Activated naive CD8-positive, alpha-beta T cell treated with anti-CD3 and anti-CD28 coated beads, Interleukin-2, amount 50 U/mL, for 16 hours (primary cell): ENCODE measurements around the gene NOTCH2NLA.
"Not testable (repeated sequence)": the region's sequence is repeated elsewhere in the genome, so short reads cannot be mapped to it uniquely, and the experiment has no call there.

ENCODE experiments used
- DNase-seq: peaks from one replicate; pipeline ENCODE4 v3.0.0-alpha.2; 2020; ENCODE audit warnings: low read depth, low spot score

Gene NOTCH2NLA

GRCh38 chr1:146228710-146229477 is at the start of gene NOTCH2NLA:
Gene NOTCH2NLA (minus strand): TSS chr1:146229021. CDS start chr1:146189337, 39,684 bp downstream.
- not testable (repeated sequence) for DNase-seq

DNA sequence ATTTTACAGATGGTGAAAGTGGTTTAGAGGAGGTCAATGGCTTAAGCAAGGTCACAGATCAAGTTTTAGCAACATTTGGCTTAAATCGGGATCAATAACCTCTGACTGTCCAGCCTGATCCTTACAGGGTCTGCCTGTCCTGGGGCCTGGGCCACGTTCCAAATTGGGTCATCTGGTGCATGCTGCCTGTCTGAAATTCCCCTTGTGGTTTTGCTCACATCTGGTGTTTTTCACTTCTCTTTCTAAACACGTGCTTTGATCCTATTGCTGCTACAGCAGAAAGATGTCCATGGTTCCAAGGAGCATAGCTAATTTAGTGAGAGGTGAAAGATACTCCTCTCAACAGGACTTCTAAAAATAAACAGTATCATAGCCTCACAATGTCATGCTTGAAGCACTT is 49.5 kb upstream of the NOTCH2NLA start:
- DNase-seq = not testable (repeated sequence)

DNA sequence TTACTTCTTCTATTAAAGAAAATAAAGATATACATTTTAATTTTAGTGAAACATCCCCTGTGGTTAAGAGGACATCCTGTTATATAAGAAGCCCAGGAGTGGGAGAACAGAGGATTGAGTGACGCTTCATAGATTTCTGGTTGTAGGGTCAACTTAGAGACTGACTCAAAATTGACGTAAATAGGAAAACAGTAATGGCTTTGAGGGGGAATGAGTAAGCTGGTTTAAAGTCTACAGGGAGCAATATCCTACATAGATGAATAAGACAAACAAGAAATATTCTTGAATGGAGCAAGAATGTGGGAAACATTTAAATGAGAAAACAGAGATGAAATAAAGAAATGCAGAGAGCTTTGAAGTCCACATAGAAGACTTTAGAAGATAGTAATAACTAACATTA is 48.3 kb upstream of the NOTCH2NLA start:
- DNase-seq = not testable (repeated sequence)

DNA sequence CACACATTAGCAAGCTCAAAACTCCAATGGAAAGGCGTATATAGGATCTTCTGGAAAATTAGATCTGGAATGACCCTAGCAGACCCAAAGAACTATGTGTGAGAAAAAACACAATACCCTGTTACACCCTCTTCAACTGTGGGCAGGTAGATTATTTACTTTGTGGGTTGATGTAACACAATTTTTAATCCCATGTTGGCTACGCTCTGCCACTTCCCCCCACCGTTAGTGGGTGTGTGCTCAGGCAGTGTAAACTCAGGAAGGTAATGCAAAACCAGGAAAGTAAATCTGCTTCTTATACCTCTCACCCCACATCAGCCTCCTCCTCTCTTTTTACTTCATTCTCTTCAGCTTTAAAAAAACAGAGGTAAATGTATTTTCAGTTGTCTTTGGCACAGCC is 45.3 kb upstream of the NOTCH2NLA start:
- DNase-seq = not testable (repeated sequence)

GRCh38 chr1:146273194-146273593 is 44.4 kb upstream of the NOTCH2NLA start:
- not testable (repeated sequence) for DNase-seq

- not testable (repeated sequence) for DNase-seq
Measured at GRCh38 chr1:146272734-146273133, 43.9 kb upstream of the NOTCH2NLA start.

DNA sequence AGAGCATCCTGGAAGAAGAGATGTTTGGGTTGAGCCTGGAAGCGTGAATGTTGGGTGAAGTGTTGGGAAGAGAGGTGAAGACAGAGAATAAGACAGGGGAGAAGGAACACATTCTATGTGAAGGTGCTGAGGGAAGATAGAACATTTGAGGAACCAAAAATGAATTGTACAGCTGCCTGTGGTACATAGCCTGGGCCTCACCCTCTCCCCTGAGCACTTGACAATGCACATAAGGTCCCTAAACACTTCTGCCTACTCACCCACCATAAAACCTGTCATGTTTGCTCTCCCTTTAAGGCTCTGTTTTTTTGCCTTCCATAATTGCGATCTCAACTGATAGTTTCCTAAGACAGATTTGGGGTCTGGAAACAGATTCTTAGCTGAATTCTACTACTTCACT is 43.2 kb upstream of the NOTCH2NLA start:
- not testable (repeated sequence) for DNase-seq

DNA sequence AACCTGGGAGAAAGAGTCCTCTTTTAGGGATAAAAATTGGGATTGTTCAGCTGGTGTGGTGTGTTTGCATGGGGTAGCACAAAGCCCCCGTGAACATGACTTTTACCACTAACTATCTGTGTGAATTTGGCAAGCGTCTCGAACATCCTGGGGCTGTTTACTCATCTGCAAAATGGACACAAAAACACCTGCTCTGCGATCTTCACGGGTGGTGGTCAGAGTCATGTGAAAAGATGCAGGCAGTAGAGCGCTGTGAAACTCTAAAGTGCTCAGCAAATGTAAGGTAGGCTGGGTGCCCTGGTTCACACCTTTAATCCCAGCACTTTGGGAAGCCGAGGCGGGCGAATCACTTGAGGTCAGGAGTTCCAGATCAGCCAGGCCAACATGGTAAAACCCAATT is 41.3 kb upstream of the NOTCH2NLA start:
- not testable (repeated sequence) for DNase-seq

DNA sequence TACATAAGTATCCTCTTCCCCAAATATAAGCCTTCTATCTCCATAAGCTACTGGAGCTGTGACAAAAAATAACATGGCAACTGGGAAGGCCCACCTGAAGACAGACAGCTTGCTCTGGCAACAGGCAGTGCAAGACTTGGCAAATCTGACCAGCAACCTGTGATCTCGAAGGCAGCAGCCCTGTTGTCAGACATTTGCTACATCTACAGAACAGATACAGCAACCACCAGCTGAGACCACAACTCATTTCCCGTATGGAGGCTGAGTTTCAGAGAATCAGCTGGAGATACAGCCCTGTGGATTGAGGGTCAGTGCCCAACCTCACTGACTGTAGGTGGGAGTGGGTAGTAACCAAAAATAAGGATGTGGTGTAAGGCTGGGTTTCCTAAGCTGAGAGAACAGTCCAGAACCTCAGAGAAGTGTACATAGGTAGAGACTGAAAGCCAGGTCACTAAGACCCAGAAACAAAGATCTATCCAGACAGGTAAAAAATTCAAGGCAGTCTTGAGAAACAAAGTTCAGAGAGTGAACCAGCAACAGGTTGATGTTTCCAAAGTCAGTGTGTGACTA is 37.4 kb upstream of the NOTCH2NLA start:
- DNase-seq = not testable (repeated sequence)

DNA sequence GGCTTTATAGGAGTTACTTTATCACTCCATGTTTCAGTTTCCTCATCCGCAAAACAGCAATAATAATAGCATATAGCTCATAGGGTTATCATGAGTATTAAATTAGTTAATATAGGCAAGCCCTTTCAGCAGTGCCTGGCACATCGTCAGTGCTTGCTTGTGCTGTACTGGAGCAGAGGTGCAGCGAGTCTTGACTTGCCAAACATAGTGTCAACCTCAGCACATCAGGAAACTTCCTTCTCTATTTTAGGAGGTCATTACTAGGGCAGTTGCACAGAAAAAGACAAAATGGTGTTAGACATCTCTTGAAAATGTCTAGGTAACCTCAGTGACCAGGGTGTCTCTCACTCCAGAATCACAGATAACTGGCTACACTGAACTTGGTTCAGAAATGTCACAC is 35.9 kb upstream of the NOTCH2NLA start:
- not testable (repeated sequence) for DNase-seq

GRCh38 chr1:146260006-146260730 is 31.3 kb upstream of the NOTCH2NLA start:
- DNase-seq = not testable (repeated sequence)

- DNase-seq = not testable (repeated sequence)
Measured at GRCh38 chr1:146257992-146258552, 29.3 kb upstream of the NOTCH2NLA start.

- DNase-seq = not testable (repeated sequence)
Measured at GRCh38 chr1:146254569-146255197, 25.9 kb upstream of the NOTCH2NLA start.

- not testable (repeated sequence) for DNase-seq
Measured at GRCh38 chr1:146253249-146253855, 24.5 kb upstream of the NOTCH2NLA start.

GRCh38 chr1:146251523-146251922 is 22.7 kb upstream of the NOTCH2NLA start:
- not testable (repeated sequence) for DNase-seq

DNA sequence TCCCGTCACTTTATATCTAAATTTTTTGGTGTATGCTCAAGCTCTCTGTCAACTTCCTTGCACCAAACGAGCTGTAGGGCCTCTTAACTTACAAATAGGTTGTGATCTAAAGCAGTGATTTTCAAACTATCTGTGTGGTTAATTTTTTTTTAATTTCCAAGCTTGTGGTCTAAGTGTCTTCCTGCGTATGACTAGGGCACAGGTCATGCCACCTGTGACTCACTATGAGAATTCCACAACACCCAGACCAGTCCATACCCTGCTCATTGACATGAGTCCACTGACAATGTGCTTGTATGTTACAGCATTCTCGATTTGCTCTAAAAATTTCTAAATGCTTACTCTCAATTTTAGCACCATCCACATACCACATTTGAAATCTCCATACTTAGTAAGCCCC is 19.8 kb upstream of the NOTCH2NLA start:
- not testable (repeated sequence) for DNase-seq

- DNase-seq = not testable (repeated sequence)
Measured at GRCh38 chr1:146236626-146237025, 7.8 kb upstream of the NOTCH2NLA start.

DNA sequence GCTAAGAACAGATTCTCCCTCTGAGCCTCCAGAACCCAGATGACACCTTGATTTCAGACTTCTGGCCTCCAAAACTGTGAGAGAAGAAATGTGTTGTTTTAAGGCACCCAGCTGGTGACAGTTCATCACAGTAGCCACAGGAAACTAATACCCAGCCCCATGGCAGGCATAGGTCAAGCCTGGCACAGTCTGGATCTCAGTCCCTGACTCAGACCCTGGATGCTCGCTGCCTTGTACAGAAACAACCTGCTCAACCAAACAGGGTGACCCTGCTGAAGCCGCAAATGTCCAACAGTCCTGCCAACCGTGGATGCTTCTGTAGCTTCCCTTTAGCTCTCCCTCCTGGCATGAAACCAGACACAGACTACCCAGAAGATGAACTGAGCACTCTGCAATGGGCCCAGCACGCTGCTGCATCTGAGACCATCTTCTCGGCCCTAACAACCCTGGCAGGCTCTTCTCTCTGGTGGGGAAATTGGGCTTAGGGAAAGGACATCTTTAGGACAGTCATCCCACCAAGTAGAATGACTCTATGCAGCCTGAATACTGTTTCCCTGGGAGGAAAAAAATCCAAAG is 7.3 kb upstream of the NOTCH2NLA start:
- DNase-seq = not testable (repeated sequence)

DNA sequence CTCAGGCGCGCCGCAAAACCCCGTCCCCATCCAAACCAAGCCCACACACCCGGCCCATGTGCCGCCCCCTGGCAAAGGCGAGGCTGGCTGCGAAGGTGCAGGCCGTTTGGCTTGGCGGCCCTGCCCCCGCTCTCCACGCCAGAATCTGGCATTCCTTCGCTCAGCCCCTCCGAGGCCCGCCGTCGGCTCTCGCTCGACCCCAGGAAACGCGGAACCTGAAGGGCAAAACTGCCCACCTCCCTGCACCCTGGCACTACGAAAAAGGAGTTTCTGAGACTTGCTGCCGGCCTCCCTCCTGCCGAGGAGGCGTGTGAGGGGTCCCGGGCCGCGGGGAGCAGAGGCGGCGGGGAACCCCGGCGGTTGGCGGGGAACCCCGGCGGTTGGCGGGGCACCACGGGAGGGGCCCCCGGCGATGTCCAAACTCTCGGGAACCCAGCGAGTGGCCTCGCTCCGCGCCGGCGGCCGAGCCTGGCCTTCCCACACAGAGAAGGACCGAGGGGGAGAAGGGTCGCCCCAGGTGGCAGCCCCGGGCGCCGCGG is 608 bp downstream of the NOTCH2NLA start:
- DNase-seq = not testable (repeated sequence)

DNA sequence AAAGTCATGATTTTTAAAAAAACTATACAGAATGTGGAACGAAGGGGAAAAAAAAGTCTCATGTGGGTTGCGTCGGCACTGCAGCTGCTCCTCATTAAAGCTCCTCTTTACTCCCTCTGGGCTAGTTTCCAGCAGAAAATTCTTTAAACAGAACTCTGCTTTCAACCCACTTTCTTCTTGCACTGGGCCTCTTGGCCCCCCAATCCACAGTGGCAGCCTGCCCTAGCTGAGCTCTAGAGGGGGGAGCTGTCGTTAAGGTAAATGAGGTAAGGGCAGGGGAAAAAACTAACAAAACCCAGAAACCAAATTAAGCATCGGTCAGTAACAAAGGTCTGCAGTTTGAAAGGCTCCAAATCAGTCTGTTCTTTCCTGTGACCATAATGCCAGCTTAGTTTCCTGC is 54.3 kb downstream of the NOTCH2NLA start:
- not testable (repeated sequence) for DNase-seq
